H1 (cell line): ENCODE results near the gene LHFPL2. TPM values are rescaled to one million over a fixed set of nuclear protein-coding genes. Genes with fewer than 3 reads are reported as not detected.

ENCODE experiments used
- TAF1 ChIP-seq: IDR thresholded peaks from 2 replicates; pipeline ENCODE4 v1.6.1; 2011; ENCODE audit warnings: mild to moderate bottlenecking, low read depth, low read length
- polyA plus RNA-seq, 7 experiments: library from polyadenylated mRNA; depleted of rRNA in 3 of 7; stranded (reverse) in 5 of 7; unstranded in 2 of 7; fragments of >200 nt in 5 of 7; fragments of 200-250 nt in 2 of 7; gene quantifications; 1 replicate in 5 of 7; 2 replicates in 1 of 7; 4 replicates in 1 of 7; pipeline versions ENCODE4 v1.2.1 to v1.2.3, GENCODE V29; 2011 to 2013; ENCODE audit warnings: missing spikeins in 2 of 7, mixed read lengths in 2 of 7
- total RNA-seq: library from RNA; stranded (reverse); fragmentation: NEBNext Ultra II Directional; extraction: Animal tissue kit (Norgen Biotek cat#: 25700); gene quantifications from 2 replicates; pipeline ENCODE4 v1.2.1, GENCODE V29; 2021

LHFPL2 gene
- total and polyA plus RNA-seq, 2 of the 8 experiments (the other 6 are each of a cell fraction or from before 2014, with no cell fraction given), result 9.6 to 43.0 TPM

GRCh38 chr5:78649861-78650496 lies 1.4 kb upstream of the LHFPL2 start (continued):
- peak; percentile 38; the same call in 1 of the 2 replicates for TF ChIP-seq TAF1
- TF ChIP-seq, all 59 proteins: peak for 6
